Stimulated activated CD8-positive, alpha-beta memory T cell treated with anti-CD3 and anti-CD28 coated beads, Interleukin-4, amount 100 ng/mL, for 24 hours (primary cell): Measurements from ENCODE around the gene CACNA1C.

Source experiments
- DNase-seq: peaks from one replicate; pipeline ENCODE4 v3.0.0-alpha.2; 2020; ENCODE audit warnings: low read depth

Gene CACNA1C

DNA sequence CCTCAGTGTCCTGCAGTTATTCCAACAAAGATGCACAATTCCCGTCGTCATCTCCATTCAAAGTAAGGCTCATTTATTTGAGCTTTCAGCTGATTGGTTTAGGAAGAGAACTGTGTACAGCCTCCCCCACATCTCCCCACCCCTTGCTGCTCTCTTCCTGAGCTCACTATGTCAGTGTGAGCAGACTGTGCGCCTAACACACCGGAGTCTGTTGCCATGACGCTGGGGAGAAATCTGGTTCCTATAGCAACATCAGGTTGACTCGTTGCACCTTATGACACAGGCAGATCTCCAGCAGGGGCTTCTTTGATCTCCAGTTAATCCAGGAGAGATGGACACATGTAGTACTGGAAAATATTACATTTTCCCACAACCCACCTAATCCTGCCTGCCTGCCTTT, 319.4 kb downstream of the CACNA1C start:
- no peak for DNase-seq

GRCh38 chr12:2372735-2373134, 319.9 kb downstream of the CACNA1C start:
- DNase-seq: no peak

GRCh38 chr12:2373307-2373706, 320.5 kb downstream of the CACNA1C start:
- no peak for DNase-seq

GRCh38 chr12:2374092-2374906, 321.5 kb downstream of the CACNA1C start:
- DNase-seq: no peak

- no peak for DNase-seq
Measured at GRCh38 chr12:2375871-2376270, 323.1 kb downstream of the CACNA1C start.

GRCh38 chr12:2376908-2377657, 324.3 kb downstream of the CACNA1C start:
- DNase-seq: no peak

DNA sequence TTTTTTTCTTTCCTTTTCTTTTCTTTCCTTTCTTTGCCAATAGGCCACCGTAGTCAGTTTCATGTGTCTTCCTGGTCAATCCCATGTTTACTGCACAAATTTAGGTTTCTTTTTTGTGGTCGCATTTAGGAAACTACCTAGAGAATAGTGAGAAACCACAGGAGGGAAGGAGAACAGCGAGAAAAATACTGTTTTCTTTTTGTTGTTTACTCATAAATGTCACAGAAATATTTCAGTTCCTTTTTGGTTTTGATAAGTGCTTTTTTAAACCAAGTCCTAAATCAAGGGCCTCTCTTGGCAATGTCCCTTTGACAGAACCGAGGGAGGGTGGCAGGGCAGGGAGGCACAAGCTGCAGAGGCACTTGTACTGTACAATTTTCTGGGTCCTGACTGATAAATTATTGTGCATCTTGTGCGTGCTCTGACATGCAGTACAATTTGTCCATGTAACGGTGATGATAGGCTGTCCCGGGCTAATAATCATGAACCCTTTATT, 326.1 kb downstream of the CACNA1C start:
- no peak for DNase-seq

- no peak for DNase-seq
Measured at GRCh38 chr12:2380946-2381345, 328.2 kb downstream of the CACNA1C start.

- DNase-seq: no peak
Measured at GRCh38 chr12:2382370-2383155, 329.8 kb downstream of the CACNA1C start.

- DNase-seq: no peak
Measured at GRCh38 chr12:2383325-2384028, 330.7 kb downstream of the CACNA1C start.

- DNase-seq: no peak
Measured at GRCh38 chr12:2384029-2384386, 331.2 kb downstream of the CACNA1C start.

- DNase-seq: no peak
Measured at GRCh38 chr12:2384533-2385351, 332.0 kb downstream of the CACNA1C start.

GRCh38 chr12:2385529-2385928, 332.7 kb downstream of the CACNA1C start:
- no peak for DNase-seq

- no peak for DNase-seq
Measured at GRCh38 chr12:2386566-2386965, 333.8 kb downstream of the CACNA1C start.

- DNase-seq: no peak
Measured at GRCh38 chr12:2387103-2387834, 334.5 kb downstream of the CACNA1C start.

- DNase-seq: no peak
Measured at GRCh38 chr12:2389079-2389790, 336.4 kb downstream of the CACNA1C start.

- no peak for DNase-seq
Measured at GRCh38 chr12:2390133-2390532, 337.3 kb downstream of the CACNA1C start.

- DNase-seq: no peak
Measured at GRCh38 chr12:2390850-2391390, 338.1 kb downstream of the CACNA1C start.

DNA sequence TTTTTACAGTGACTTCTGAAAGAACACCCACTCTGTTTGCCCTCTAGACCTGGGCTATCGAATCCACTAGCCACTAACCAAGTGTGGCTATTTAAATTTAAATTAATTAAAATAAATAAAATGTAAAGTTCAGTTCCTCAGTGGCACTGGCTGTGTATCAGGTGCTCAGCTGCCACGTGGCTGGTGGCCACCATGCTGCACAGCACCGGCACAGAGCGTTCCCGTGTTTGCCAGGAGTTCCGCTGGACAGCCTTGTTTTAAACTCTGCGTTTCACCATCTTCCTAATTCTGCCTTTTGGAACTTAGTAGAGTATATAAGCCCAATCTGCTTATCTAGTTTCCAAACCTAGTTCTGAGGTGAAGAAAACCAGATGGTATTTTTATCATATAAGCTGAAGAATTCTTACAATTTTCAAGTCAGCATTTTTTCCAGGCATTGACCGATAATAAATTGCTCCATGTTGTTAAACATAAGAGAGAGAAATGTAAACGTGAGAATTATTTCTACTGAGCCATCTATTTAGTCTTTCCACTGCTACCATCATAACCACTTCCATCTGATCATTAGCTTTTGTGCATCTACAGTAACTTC, 339.0 kb downstream of the CACNA1C start:
- no peak for DNase-seq
